ENCODE data around the gene PACRG.

Gene PACRG

GRCh38 chr6:163323274-163323673, 595.5 kb downstream of the PACRG start:
- H3K27ac ChIP-seq: no peak overlapping the region
- H3K79me2 ChIP-seq (ENCODE audit: insufficient read depth, low read depth): no peaks in the 10 kb centered on the region
- no peak overlapping the region for H2AFZ ChIP-seq (ENCODE audit: low read depth)
- TF ChIP-seq CTCF (conservative IDR thresholded peaks at IDR 0.05; ENCODE audit: low read depth, low read length): no peak
- H4K20me1 ChIP-seq (ENCODE audit: insufficient read depth): no peaks in the 10 kb centered on the region
- H3K36me3 ChIP-seq (ENCODE audit: insufficient read depth): no peaks in the 10 kb centered on the region
- H3K27me3 ChIP-seq (ENCODE audit: insufficient read depth, low read depth): no peaks in the 10 kb centered on the region
- no peak overlapping the region for H3K4me2 ChIP-seq
- no peak overlapping the region for H3K9ac ChIP-seq
- H3K4me1 ChIP-seq (ENCODE audit: low read depth, poor library complexity, severe bottlenecking): no peaks in the 10 kb centered on the region
- no peak overlapping the region for H3K4me3 ChIP-seq (IDR thresholded peaks at IDR 0.05; ENCODE audit: insufficient read depth, low read depth, low read length)

GRCh38 chr6:163323705-163324104, 595.9 kb downstream of the PACRG start:
- H3K9ac ChIP-seq: no peak overlapping the region
- no peak for TF ChIP-seq CTCF (conservative IDR thresholded peaks at IDR 0.05; ENCODE audit: low read depth, low read length)
- H3K4me3 ChIP-seq (IDR thresholded peaks at IDR 0.05; ENCODE audit: insufficient read depth, low read depth, low read length): no peak overlapping the region
- H3K4me1 ChIP-seq (ENCODE audit: low read depth, poor library complexity, severe bottlenecking): no peaks in the 10 kb centered on the region
- H4K20me1 ChIP-seq (ENCODE audit: insufficient read depth): no peaks in the 10 kb centered on the region
- H3K79me2 ChIP-seq (ENCODE audit: insufficient read depth, low read depth): no peaks in the 10 kb centered on the region
- H3K36me3 ChIP-seq (ENCODE audit: insufficient read depth): no peaks in the 10 kb centered on the region
- no peaks in the 10 kb centered on the region for H3K27me3 ChIP-seq (ENCODE audit: insufficient read depth, low read depth)
- no peak overlapping the region for H2AFZ ChIP-seq (ENCODE audit: low read depth)
- no peak overlapping the region for H3K27ac ChIP-seq
- no peak overlapping the region for H3K4me2 ChIP-seq

- no peak overlapping the region for H3K4me3 ChIP-seq (IDR thresholded peaks at IDR 0.05; ENCODE audit: insufficient read depth, low read depth, low read length)
- H3K27me3 ChIP-seq (ENCODE audit: insufficient read depth, low read depth): no peaks in the 10 kb centered on the region
- H4K20me1 ChIP-seq (ENCODE audit: insufficient read depth): no peaks in the 10 kb centered on the region
- TF ChIP-seq CTCF (conservative IDR thresholded peaks at IDR 0.05; ENCODE audit: low read depth, low read length): no peak
- no peak overlapping the region for H3K27ac ChIP-seq
- no peak overlapping the region for H2AFZ ChIP-seq (ENCODE audit: low read depth)
- H3K4me1 ChIP-seq (ENCODE audit: low read depth, poor library complexity, severe bottlenecking): no peaks in the 10 kb centered on the region
- no peak overlapping the region for H3K9ac ChIP-seq
- H3K36me3 ChIP-seq (ENCODE audit: insufficient read depth): no peaks in the 10 kb centered on the region
- no peak overlapping the region for H3K4me2 ChIP-seq
- no peaks in the 10 kb centered on the region for H3K79me2 ChIP-seq (ENCODE audit: insufficient read depth, low read depth)
Measured at GRCh38 chr6:163324326-163324687, 596.5 kb downstream of the PACRG start.

GRCh38 chr6:163324688-163325389, 597.1 kb downstream of the PACRG start:
- no peaks in the 10 kb centered on the region for H3K4me1 ChIP-seq (ENCODE audit: low read depth, poor library complexity, severe bottlenecking)
- H4K20me1 ChIP-seq (ENCODE audit: insufficient read depth): no peaks in the 10 kb centered on the region
- H3K9ac ChIP-seq: no peak overlapping the region
- no peaks in the 10 kb centered on the region for H3K27me3 ChIP-seq (ENCODE audit: insufficient read depth, low read depth)
- H3K4me3 ChIP-seq (IDR thresholded peaks at IDR 0.05; ENCODE audit: insufficient read depth, low read depth, low read length): no peak overlapping the region
- TF ChIP-seq CTCF (conservative IDR thresholded peaks at IDR 0.05; ENCODE audit: low read depth, low read length): no peak
- H3K36me3 ChIP-seq (ENCODE audit: insufficient read depth): no peaks in the 10 kb centered on the region
- H3K4me2 ChIP-seq: no peak overlapping the region
- H3K27ac ChIP-seq: no peak overlapping the region
- H2AFZ ChIP-seq (ENCODE audit: low read depth): no peak overlapping the region
- no peaks in the 10 kb centered on the region for H3K79me2 ChIP-seq (ENCODE audit: insufficient read depth, low read depth)
